ENCODE data around the gene TELO2. TPM values are rescaled to one million over a fixed set of nuclear protein-coding genes. Genes with fewer than 3 reads are reported as not detected.

The TELO2 gene
- total and polyA plus RNA-seq, 9 donors: 0.27 to 36.8 (median 31.7) TPM

- Histone ChIP-seq H3K4me1 (ENCODE audit: insufficient read depth) (peaks cover 2% of the 10 kb centered on the region), H3K27ac (no peak overlapping the region), H3K9me3 (no peaks in the 10 kb centered on the region), H3K36me3 (no peaks in the 10 kb centered on the region), H3K4me3 (no peak overlapping the region), H3K27me3 (no peaks in the 10 kb centered on the region)
- DNase-seq: no peak
- intact Hi-C loops (cut with DNase I): no loop called here
- TF ChIP-seq CTCF (IDR thresholded peaks at IDR 0.05) (no peak), EP300 (IDR thresholded peaks at IDR 0.05) (no peak), POLR2A (IDR thresholded peaks at IDR 0.05) (no peak)
- WGBS, 3 donors: 92 to 94% (median 93%) methylated on average over 30 of the region's 30 CpGs
These were observed 44.5 kb upstream of the TELO2 start for GRCh38 chr16:1448536-1449116.

- Histone ChIP-seq H3K36me3 (no peaks in the 10 kb centered on the region), H3K4me3 (no peak overlapping the region), H3K9me3 (no peaks in the 10 kb centered on the region), H3K27ac (no peak overlapping the region), H3K27me3 (no peaks in the 10 kb centered on the region), H3K4me1 (ENCODE audit: insufficient read depth) (no peaks in the 10 kb centered on the region)
- 91 to 93% (median 93%) methylated on average over 25 of the region's 25 CpGs for WGBS, 3 donors
- DNase-seq: no peak
- intact Hi-C loops (cut with DNase I): no loop called here
- TF ChIP-seq POLR2A (IDR thresholded peaks at IDR 0.05) (no peak), EP300 (IDR thresholded peaks at IDR 0.05) (no peak), CTCF (IDR thresholded peaks at IDR 0.05) (no peak)
These were observed 43.9 kb upstream of the TELO2 start for GRCh38 chr16:1449201-1449788.

DNA sequence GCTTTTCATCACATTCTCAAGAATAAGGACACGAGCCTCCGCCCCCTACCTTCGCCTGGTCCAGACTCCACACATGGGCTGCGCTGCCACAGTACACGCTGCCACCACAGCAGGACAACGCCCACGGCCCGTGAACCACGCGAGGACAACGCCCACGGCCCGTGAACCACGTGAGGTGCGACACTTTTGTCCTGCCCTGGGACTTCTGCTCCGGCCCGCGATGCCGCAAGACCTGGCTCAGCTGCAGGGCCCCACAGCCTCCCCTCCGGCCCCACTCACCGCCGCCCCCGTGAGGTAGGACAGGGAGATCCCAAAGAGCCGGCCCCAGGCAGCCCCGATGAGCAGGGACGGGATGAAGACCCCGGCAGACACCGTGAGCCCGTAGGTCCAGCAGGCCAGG, 42.9 kb upstream of the TELO2 start:
- Histone ChIP-seq H3K36me3 (no peaks in the 10 kb centered on the region), H3K27me3 (no peaks in the 10 kb centered on the region), H3K27ac (no peak overlapping the region), H3K9me3 (no peaks in the 10 kb centered on the region), H3K4me3 (no peak overlapping the region), H3K4me1 (ENCODE audit: insufficient read depth) (no peaks in the 10 kb centered on the region)
- WGBS, 3 donors: 85 to 86% (median 86%) methylated on average over 27 to 29 of the region's 29 CpGs
- no peak for DNase-seq
- intact Hi-C loops (cut with DNase I): no loop called here
- TF ChIP-seq POLR2A (IDR thresholded peaks at IDR 0.05): no peak
- TF ChIP-seq EP300 (IDR thresholded peaks at IDR 0.05): no peak
- TF ChIP-seq CTCF (IDR thresholded peaks at IDR 0.05): no peak

GRCh38 chr16:1450841-1451240, 42.3 kb upstream of the TELO2 start:
- WGBS, 3 donors: 88 to 93% (median 93%) methylated on average over 21 of the region's 21 CpGs
- Histone ChIP-seq H3K27me3 (no peaks in the 10 kb centered on the region), H3K4me1 (ENCODE audit: insufficient read depth) (no peaks in the 10 kb centered on the region), H3K4me3 (no peak overlapping the region), H3K36me3 (no peaks in the 10 kb centered on the region), H3K9me3 (no peaks in the 10 kb centered on the region), H3K27ac (no peak overlapping the region)
- DNase-seq: no peak
- TF ChIP-seq POLR2A (IDR thresholded peaks at IDR 0.05): no peak
- no peak for TF ChIP-seq EP300 (IDR thresholded peaks at IDR 0.05)
- no peak for TF ChIP-seq CTCF (IDR thresholded peaks at IDR 0.05)
- intact Hi-C loops (cut with DNase I): no loop called here
